PFSK-1 (cell line): ENCODE measurements around the gene KRTAP10-5.

Experiments
- REST ChIP-seq, 2 experiments: IDR thresholded peaks; 2 replicates each; pipeline versions ENCODE4 v1.6.1 to v1.8.0; 2011 to 2012; ENCODE audit warnings: low read depth in 2 of 2, low read length in 2 of 2, control low read depth in 1 of 2, inconsistent platforms in 1 of 2, mild to moderate bottlenecking in 1 of 2, moderate library complexity in 1 of 2; ENCODE audit not compliant: insufficient read depth in 1 of 2
- TAF1 ChIP-seq: IDR thresholded peaks from 2 replicates; pipeline ENCODE4 v1.6.1; 2012; ENCODE audit warnings: low read length, control low read depth, borderline replicate concordance; ENCODE audit not compliant: insufficient read depth

- no peak for TF ChIP-seq REST (IDR thresholded peaks at IDR 0.05; ENCODE audit: insufficient read depth in 1 of 2, low read depth in 2 of 2, low read length in 2 of 2)
- no peak for TF ChIP-seq TAF1
Observed at GRCh38 chr21:44534688-44535087, 45.7 kb downstream of the KRTAP10-5 start.
